ENCODE measurements around the gene GPC3.
A peak's percentile ranks its signal among the peaks of the same experiment; 100 is the strongest.
"Not testable (repeated sequence)": the region's sequence is repeated elsewhere in the genome, so short reads cannot be mapped to it uniquely, and the experiment has no call there.

The GPC3 gene

GRCh38 chrX:133923113-133923512, 62.3 kb downstream of the GPC3 start:
- no peak for DNase-seq

GRCh38 chrX:133922390-133922771, 63.0 kb downstream of the GPC3 start:
- no peak for DNase-seq

GRCh38 chrX:133921764-133922389, 63.5 kb downstream of the GPC3 start:
- DNase-seq = no peak

- no peak for DNase-seq
These were observed 64.3 kb downstream of the GPC3 start for GRCh38 chrX:133921086-133921485.

- no peak for DNase-seq
These were observed 67.0 kb downstream of the GPC3 start for GRCh38 chrX:133918361-133918771.

GRCh38 chrX:133916984-133917722, 68.2 kb downstream of the GPC3 start:
- no peak for DNase-seq

GRCh38 chrX:133913658-133914388, 71.6 kb downstream of the GPC3 start:
- DNase-seq = no peak

GRCh38 chrX:133913009-133913408, 72.4 kb downstream of the GPC3 start:
- DNase-seq = no peak

- no peak for DNase-seq
These were observed 73.4 kb downstream of the GPC3 start for GRCh38 chrX:133911825-133912495.

- no peak for DNase-seq
These were observed 74.9 kb downstream of the GPC3 start for GRCh38 chrX:133910539-133910938.

- DNase-seq = no peak
These were observed 75.5 kb downstream of the GPC3 start for GRCh38 chrX:133909888-133910287.

GRCh38 chrX:133908223-133908955, 77.0 kb downstream of the GPC3 start:
- no peak for DNase-seq

- DNase-seq = no peak
These were observed 77.8 kb downstream of the GPC3 start for GRCh38 chrX:133907606-133908005.

GRCh38 chrX:133905305-133905704, 80.1 kb downstream of the GPC3 start:
- no peak for DNase-seq

GRCh38 chrX:133897593-133898163, 87.7 kb downstream of the GPC3 start:
- no peak for DNase-seq

- peak; percentile 31 for DNase-seq
These were observed 93.1 kb downstream of the GPC3 start for GRCh38 chrX:133892337-133892736.

- DNase-seq = no peak
These were observed 96.4 kb downstream of the GPC3 start for GRCh38 chrX:133888984-133889383.

- DNase-seq = not testable (repeated sequence)
These were observed 97.3 kb downstream of the GPC3 start for GRCh38 chrX:133888084-133888483.

- no peak for DNase-seq
These were observed 100.7 kb downstream of the GPC3 start for GRCh38 chrX:133884430-133885394.

- no peak for DNase-seq
These were observed 103.5 kb downstream of the GPC3 start for GRCh38 chrX:133881893-133882292.

GRCh38 chrX:133881007-133881406, 104.4 kb downstream of the GPC3 start:
- no peak for DNase-seq

Measured in kidney glomerular epithelial cell (primary cell).